GM18505 (cell line): Measurements from ENCODE around the gene SMARCB1.

Source experiments
- ATAC-seq: cut with Tn5 transposase; IDR thresholded peaks from one replicate; pipeline ENCODE4 v1.9.1; 2021; ENCODE audit not compliant: unreplicated experiment
- POLR2A ChIP-seq: IDR thresholded peaks from 4 replicates; pipeline ENCODE4 v1.6.1; 2011; ENCODE audit warnings: borderline replicate concordance; ENCODE audit not compliant: insufficient read depth, insufficient read length; ENCODE audit errors: extremely low read depth

The SMARCB1 gene

GRCh38 chr22:23767303-23767672 is 19.5 kb upstream of the SMARCB1 start:
- ATAC-seq = no peak
- no peak for TF ChIP-seq POLR2A

- peak; percentile 45 for ATAC-seq
Observed at GRCh38 chr22:23767673-23768548, 18.9 kb upstream of the SMARCB1 start, which contains the start of gene CHCHD10. Gene CHCHD10, minus strand, starts transcription at chr22:23767972. Its CDS starts 98 bp downstream, at chr22:23767874.

GRCh38 chr22:23769321-23769965 is 17.3 kb upstream of the SMARCB1 start:
- TF ChIP-seq POLR2A = no peak
- ATAC-seq = no peak

More at GRCh38 chr22:23767673-23768548, 18.9 kb upstream of the SMARCB1 start, which contains the start of gene CHCHD10:
- peak; percentile 80 for TF ChIP-seq POLR2A

- TF ChIP-seq POLR2A = no peak
- ATAC-seq = no peak
Observed at GRCh38 chr22:23772315-23772648, 14.5 kb upstream of the SMARCB1 start.

GRCh38 chr22:23772649-23773473 is 13.9 kb upstream of the SMARCB1 start, which contains the start of gene MMP11:
Gene MMP11, plus strand, starts transcription at chr22:23772849. Its CDS starts 22 bp downstream, at chr22:23772871.
- ATAC-seq = no peak

GRCh38 chr22:23773483-23774113 is 13.2 kb upstream of the SMARCB1 start:
- no peak for ATAC-seq
- TF ChIP-seq POLR2A = no peak

More at GRCh38 chr22:23772649-23773473, 13.9 kb upstream of the SMARCB1 start, which contains the start of gene MMP11:
- TF ChIP-seq POLR2A = no peak

- no peak for ATAC-seq
- TF ChIP-seq POLR2A = no peak
Observed at GRCh38 chr22:23774114-23774921, 12.4 kb upstream of the SMARCB1 start.

GRCh38 chr22:23774922-23775436 is 11.8 kb upstream of the SMARCB1 start:
- no peak for ATAC-seq
- TF ChIP-seq POLR2A = no peak

GRCh38 chr22:23775779-23776375 is 10.9 kb upstream of the SMARCB1 start:
- no peak for ATAC-seq
- TF ChIP-seq POLR2A = no peak

- TF ChIP-seq POLR2A = no peak
- ATAC-seq = no peak
Observed at GRCh38 chr22:23777776-23778576, 8.8 kb upstream of the SMARCB1 start.

GRCh38 chr22:23778577-23778900 is 8.2 kb upstream of the SMARCB1 start:
- ATAC-seq = no peak
- no peak for TF ChIP-seq POLR2A
